Subcutaneous adipose tissue (tissue), 4 donors: ENCODE measurements around the gene THADA. TPM values are rescaled to one million over a fixed set of nuclear protein-coding genes. Genes with fewer than 3 reads are reported as not detected.

Experiments used
- small RNA-seq: library from RNA; depleted of rRNA; stranded (forward); fragments of <200 nt; gene quantifications from one replicate; pipeline ENCODE3, GENCODE V24; 2016
- total RNA-seq, 4 donors: library from RNA; depleted of rRNA; stranded (reverse); fragments of >200 nt; gene quantifications; one replicate each; pipeline ENCODE4 v1.1.0, GENCODE V29; 2016
- TF ChIP-seq, protein P1 (sequence below): fragments of 450-650 bp; IDR thresholded peaks from one replicate; pipeline ENCODE4 v1.5.1; 2016; ENCODE audit warnings: low read depth, mild to moderate bottlenecking, control low read depth, antibody characterized with exemption, moderate library complexity

The THADA gene
- total RNA-seq, 4 donors from 2014 or later: 31.8 to 71.9 (median 53.8) TPM

DNA sequence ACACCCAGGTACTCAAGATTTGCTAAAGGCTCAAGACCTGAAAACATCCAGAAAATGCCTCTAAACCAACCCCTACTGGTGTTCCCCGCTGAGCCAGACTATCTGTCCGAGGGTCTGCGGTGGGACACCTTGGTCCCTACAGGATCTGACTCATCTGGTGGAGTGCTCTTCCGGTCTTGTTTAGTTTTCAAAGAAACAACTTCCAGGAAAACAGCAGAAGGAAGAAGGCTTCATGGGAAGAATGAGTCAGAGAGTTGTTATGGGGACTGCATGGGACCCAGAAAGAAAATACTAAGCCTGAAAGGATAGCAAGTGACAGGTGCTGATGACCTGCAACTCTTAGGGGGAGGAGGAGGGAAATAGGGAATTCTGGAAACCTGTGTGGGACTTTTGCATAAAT, 410.7 kb downstream of the THADA start:
- TF ChIP-seq, protein P1, sequence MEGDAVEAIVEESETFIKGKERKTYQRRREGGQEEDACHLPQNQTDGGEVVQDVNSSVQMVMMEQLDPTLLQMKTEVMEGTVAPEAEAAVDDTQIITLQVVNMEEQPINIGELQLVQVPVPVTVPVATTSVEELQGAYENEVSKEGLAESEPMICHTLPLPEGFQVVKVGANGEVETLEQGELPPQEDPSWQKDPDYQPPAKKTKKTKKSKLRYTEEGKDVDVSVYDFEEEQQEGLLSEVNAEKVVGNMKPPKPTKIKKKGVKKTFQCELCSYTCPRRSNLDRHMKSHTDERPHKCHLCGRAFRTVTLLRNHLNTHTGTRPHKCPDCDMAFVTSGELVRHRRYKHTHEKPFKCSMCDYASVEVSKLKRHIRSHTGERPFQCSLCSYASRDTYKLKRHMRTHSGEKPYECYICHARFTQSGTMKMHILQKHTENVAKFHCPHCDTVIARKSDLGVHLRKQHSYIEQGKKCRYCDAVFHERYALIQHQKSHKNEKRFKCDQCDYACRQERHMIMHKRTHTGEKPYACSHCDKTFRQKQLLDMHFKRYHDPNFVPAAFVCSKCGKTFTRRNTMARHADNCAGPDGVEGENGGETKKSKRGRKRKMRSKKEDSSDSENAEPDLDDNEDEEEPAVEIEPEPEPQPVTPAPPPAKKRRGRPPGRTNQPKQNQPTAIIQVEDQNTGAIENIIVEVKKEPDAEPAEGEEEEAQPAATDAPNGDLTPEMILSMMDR: no peak

GRCh38 chr2:43184339-43184895, 411.4 kb downstream of the THADA start:
- TF ChIP-seq, protein P1: no peak

DNA sequence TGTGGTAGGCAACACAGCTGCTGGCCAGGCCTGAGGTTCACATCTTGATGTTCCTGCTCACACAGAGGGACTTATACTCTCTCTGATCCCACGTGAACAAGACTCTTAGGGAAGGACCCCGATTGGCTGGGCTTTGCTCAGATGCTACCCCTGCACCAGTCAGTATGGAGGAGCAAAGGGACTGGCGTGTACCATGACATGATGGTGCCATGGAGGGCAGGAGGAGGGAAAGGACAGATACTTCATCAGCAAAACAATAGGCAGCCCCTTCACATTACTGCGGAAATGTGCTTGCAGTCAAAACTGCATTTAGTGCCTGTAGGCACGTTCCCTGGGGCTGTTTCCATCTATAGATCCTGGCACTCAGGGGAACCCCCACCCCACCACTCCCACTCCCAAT, 412.1 kb downstream of the THADA start:
- TF ChIP-seq, protein P1: no peak

GRCh38 chr2:43180897-43181296, 414.9 kb downstream of the THADA start:
- TF ChIP-seq, protein P1: no peak

Small RNAs within 50 kb of the gene (small RNA-seq; reads per million reads assigned to genes)
- gene RF00019 (0.49 reads per million), gene RN7SL531P (not detected), gene RNU6-958P (not detected)

Other genes starting within 250 kb of the THADA start
- gene PLEKHH2, start 41.2 kb upstream of the THADA start, total RNA-seq: 10 to 100 TPM; 38.2 to 85.4 (median 68.7) TPM
- gene C1GALT1C1L, start 80.4 kb upstream of the THADA start, total RNA-seq: 1 to 10 TPM; 1.1 to 2.6 (median 1.6) TPM
- 10 to 100 TPM; 32.0 to 41.4 (median 34.5) TPM for gene DYNC2LI1, start 178.0 kb upstream of the THADA start, total RNA-seq
- not detected for gene ABCG5, start 242.8 kb upstream of the THADA start, total RNA-seq
- under 1 TPM in 1 of 4 donors, not detected in 3; 0.19 TPM for gene ABCG8, start 242.9 kb upstream of the THADA start, total RNA-seq